HepG2 (cell line): ENCODE results near the gene SNRNP27. TPM values are rescaled to one million over a fixed set of nuclear protein-coding genes. Genes with fewer than 3 reads are reported as not detected.

Experiments
- BCL6 ChIP-seq: IDR thresholded peaks from 2 replicates; pipeline ENCODE4 v1.6.1; 2016; ENCODE audit warnings: missing genetic modification reagents, missing compliant biosample characterization
- BHLHE40 ChIP-seq: IDR thresholded peaks from 2 replicates; pipeline ENCODE4 v1.6.1; 2011; ENCODE audit warnings: low read length, improper control_type of control experiment
- FOXP4 ChIP-seq: sonication (generic); formaldehyde crosslinking; IDR thresholded peaks from 2 replicates; pipeline ENCODE4 v1.4.0; 2020; ENCODE audit warnings: missing genetic modification reagents
- GPN1 ChIP-seq: sonication (generic); formaldehyde crosslinking; IDR thresholded peaks from 2 replicates; pipeline ENCODE4 v1.5.1; 2020; ENCODE audit warnings: missing genetic modification reagents, borderline replicate concordance
- HNF1A ChIP-seq, 2 experiments: sonication (generic) in 1 of 2; formaldehyde crosslinking in 1 of 2; IDR thresholded peaks; 2 replicates each; pipeline versions ENCODE4 v1.4.0 to v1.6.1; 2016 to 2020; ENCODE audit warnings: borderline replicate concordance in 1 of 2, low read depth in 1 of 2, mild to moderate bottlenecking in 1 of 2, missing genetic modification reagents in 1 of 2
- HOXA7 ChIP-seq: sonication (generic); formaldehyde crosslinking; IDR thresholded peaks from 2 replicates; pipeline ENCODE4 v1.8.1; 2022; ENCODE audit warnings: mild to moderate bottlenecking, missing genetic modification reagents, moderate library complexity
- IKZF4 ChIP-seq: sonication (generic); formaldehyde crosslinking; IDR thresholded peaks from 2 replicates; pipeline ENCODE4 v1.5.1; 2020; ENCODE audit warnings: borderline replicate concordance, mild to moderate bottlenecking, low read depth, missing genetic modification reagents; ENCODE audit errors: not compliant biosample characterization
- IRX3 ChIP-seq: sonication (generic); formaldehyde crosslinking; IDR thresholded peaks from 2 replicates; pipeline ENCODE4 v1.8.1; 2023; ENCODE audit warnings: mild to moderate bottlenecking, low read depth, missing genetic modification reagents, borderline replicate concordance
- MNT ChIP-seq: fragments of 450-650 bp; IDR thresholded peaks from 2 replicates; pipeline ENCODE4 v1.6.1; 2016
- NFIC ChIP-seq: IDR thresholded peaks from 2 replicates; pipeline ENCODE4 v1.6.1; 2012; ENCODE audit warnings: mild to moderate bottlenecking, low read length, inconsistent platforms
- NR1H2 ChIP-seq: sonication (generic); formaldehyde crosslinking; IDR thresholded peaks from 2 replicates; pipeline ENCODE4 v1.8.1; 2022; ENCODE audit warnings: low read depth, missing genetic modification reagents, borderline replicate concordance
- RCOR2 ChIP-seq: IDR thresholded peaks from 2 replicates; pipeline ENCODE4 v1.6.1; 2016; ENCODE audit warnings: missing biosample characterization, missing genetic modification reagents
- STAG1 ChIP-seq: sonication (generic); formaldehyde crosslinking; IDR thresholded peaks from 2 replicates; pipeline ENCODE4 v1.4.0; 2020; ENCODE audit warnings: missing genetic modification reagents
- ZNF101 ChIP-seq: sonication (generic); formaldehyde crosslinking; IDR thresholded peaks from 2 replicates; pipeline ENCODE4 v1.4.0; 2020; ENCODE audit warnings: mild to moderate bottlenecking, low read depth, missing genetic modification reagents, borderline replicate concordance
- ZNF264 ChIP-seq: sonication (generic); formaldehyde crosslinking; IDR thresholded peaks from 2 replicates; pipeline ENCODE4 v1.4.0; 2020; ENCODE audit warnings: missing genetic modification reagents
- ZNF556 ChIP-seq: sonication (generic); formaldehyde crosslinking; IDR thresholded peaks from 2 replicates; pipeline ENCODE4 v1.4.0; 2020; ENCODE audit warnings: mild to moderate bottlenecking, missing genetic modification reagents, borderline replicate concordance
- ZNF670 ChIP-seq: sonication (generic); formaldehyde crosslinking; IDR thresholded peaks from 2 replicates; pipeline ENCODE4 v1.8.0; 2022; ENCODE audit warnings: mild to moderate bottlenecking, missing genetic modification reagents, borderline replicate concordance
- ZNF7 ChIP-seq: IDR thresholded peaks from 2 replicates; pipeline ENCODE4 v1.6.1; 2016; ENCODE audit warnings: missing biosample characterization, missing genetic modification reagents
- ZNF773 ChIP-seq: sonication (generic); formaldehyde crosslinking; IDR thresholded peaks from 2 replicates; pipeline ENCODE4 v1.4.0; 2020; ENCODE audit warnings: missing genetic modification reagents, borderline replicate concordance
- ZNF839 ChIP-seq: sonication (generic); formaldehyde crosslinking; IDR thresholded peaks from 2 replicates; pipeline ENCODE4 v1.4.0; 2020; ENCODE audit warnings: missing genetic modification reagents, mild to moderate bottlenecking, borderline replicate concordance
- ZNF841 ChIP-seq: sonication (generic); formaldehyde crosslinking; IDR thresholded peaks from 2 replicates; pipeline ENCODE4 v1.8.1; 2023; ENCODE audit warnings: missing genetic modification reagents, borderline replicate concordance
- polyA plus RNA-seq, 8 experiments: library from polyadenylated mRNA; depleted of rRNA in 3 of 8; stranded (reverse) in 7 of 8; unstranded in 1 of 8; fragments of >200 nt; fragmentation: Illumina TruSeq in 4 of 8; extraction: Trizol in 4 of 8; gene quantifications; 2 replicates each; pipeline versions ENCODE4 v1.2.1 to v1.2.3, GENCODE V29; 2011 to 2016; ENCODE audit warnings: low read depth in 4 of 8, missing spikeins in 1 of 8, mixed read lengths in 1 of 8; ENCODE audit not compliant: insufficient read depth in 1 of 8
- total RNA-seq, 5 experiments: library from RNA; depleted of rRNA; stranded (reverse); fragments of >200 nt; fragmentation: Illumina TruSeq; extraction: Trizol; gene quantifications; 2 replicates each; pipeline ENCODE4 v1.2.3, GENCODE V29; 2016; ENCODE audit warnings: low read depth in 1 of 5

Gene SNRNP27
- total and polyA plus RNA-seq, 2 of the 13 experiments (the other 11 are each of a cell fraction or from before 2014, with no cell fraction given) = 49.8 to 54.6 TPM

- TF ChIP-seq HNF1A (IDR thresholded peaks at IDR 0.05; ENCODE audit: low read depth) (peak; percentile 57; the same call in 1 of the 2 replicates), HNF1A (CRISPR knock-in tag; IDR thresholded peaks at IDR 0.05; ENCODE audit: borderline replicate concordance) (no peak; the same call in 1 of the 2 replicates), IRX3 (CRISPR knock-in tag) (no peak), MNT (no peak), ZNF841 (CRISPR knock-in tag) (no peak), RCOR2 (CRISPR knock-in tag) (peak; percentile 94), ZNF839 (CRISPR knock-in tag) (no peak), ZNF7 (CRISPR knock-in tag) (no peak), ZNF773 (CRISPR knock-in tag) (no peak), ZNF101 (CRISPR knock-in tag) (no peak), NFIC (no peak), BCL6 (CRISPR knock-in tag) (peak; percentile 94), FOXP4 (CRISPR knock-in tag) (peak; percentile 78; the same call in 1 of the 2 replicates), HOXA7 (CRISPR knock-in tag) (no peak), GPN1 (no peak), ZNF264 (CRISPR knock-in tag) (peak; percentile 35; the same call in 1 of the 2 replicates), ZNF556 (CRISPR knock-in tag) (no peak), NR1H2 (no peak), STAG1 (CRISPR knock-in tag) (peak; percentile 24; the same call in 1 of the 2 replicates), BHLHE40 (no peak), ZNF670 (CRISPR knock-in tag) (no peak), IKZF4 (no peak)
These were observed 40.3 kb downstream of the SNRNP27 start (continued) for GRCh38 chr2:69933839-69934613.
